ENCODE measurements around the gene HECW1.

DNA sequence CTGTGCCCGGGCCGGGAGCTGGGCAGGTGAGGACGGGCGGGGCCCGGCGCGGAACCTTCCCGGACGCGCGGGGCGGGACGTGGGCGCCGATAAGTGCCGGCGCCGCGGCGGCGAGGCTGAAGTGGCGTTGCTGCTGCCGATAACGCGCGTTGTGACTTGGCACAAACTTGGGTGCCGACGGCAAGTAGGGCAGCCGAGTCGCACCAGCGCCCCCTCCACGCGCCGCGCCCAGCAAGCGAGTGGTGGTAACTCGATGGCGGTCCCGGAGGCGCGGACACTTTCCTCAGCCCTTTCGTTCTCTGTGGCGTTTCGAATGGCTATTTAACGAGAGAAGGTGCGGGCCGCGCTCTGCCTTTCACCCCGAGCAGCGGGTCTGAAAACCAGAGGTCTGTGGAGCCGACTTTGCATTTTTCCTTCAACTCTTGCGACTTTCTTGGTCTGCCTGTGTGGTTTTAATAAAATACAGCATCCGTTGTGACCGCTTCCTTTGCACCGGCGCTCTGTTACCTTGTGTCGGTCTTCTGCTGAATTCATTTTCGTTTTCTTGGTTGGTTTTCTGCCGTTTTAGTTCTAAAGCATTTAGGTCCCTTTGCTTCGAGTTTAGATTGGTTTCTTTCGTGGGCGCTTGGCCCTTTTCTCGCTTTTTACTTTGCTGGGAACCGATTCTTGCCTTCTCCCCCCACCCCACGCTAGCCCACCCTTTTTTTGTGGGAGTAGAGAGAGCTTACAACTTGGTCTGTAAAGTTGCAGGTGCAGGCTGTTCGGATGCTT is 471.2 kb downstream of the HECW1 start:
- TF ChIP-seq POLR2AphosphoS5 (IDR thresholded peaks at IDR 0.05; ENCODE audit: low read depth, low read length) (no peak), SIN3A (IDR thresholded peaks at IDR 0.05; ENCODE audit: borderline replicate concordance, insufficient read depth, low read length) (no peak)
- TF ChIP-seq, protein P1, sequence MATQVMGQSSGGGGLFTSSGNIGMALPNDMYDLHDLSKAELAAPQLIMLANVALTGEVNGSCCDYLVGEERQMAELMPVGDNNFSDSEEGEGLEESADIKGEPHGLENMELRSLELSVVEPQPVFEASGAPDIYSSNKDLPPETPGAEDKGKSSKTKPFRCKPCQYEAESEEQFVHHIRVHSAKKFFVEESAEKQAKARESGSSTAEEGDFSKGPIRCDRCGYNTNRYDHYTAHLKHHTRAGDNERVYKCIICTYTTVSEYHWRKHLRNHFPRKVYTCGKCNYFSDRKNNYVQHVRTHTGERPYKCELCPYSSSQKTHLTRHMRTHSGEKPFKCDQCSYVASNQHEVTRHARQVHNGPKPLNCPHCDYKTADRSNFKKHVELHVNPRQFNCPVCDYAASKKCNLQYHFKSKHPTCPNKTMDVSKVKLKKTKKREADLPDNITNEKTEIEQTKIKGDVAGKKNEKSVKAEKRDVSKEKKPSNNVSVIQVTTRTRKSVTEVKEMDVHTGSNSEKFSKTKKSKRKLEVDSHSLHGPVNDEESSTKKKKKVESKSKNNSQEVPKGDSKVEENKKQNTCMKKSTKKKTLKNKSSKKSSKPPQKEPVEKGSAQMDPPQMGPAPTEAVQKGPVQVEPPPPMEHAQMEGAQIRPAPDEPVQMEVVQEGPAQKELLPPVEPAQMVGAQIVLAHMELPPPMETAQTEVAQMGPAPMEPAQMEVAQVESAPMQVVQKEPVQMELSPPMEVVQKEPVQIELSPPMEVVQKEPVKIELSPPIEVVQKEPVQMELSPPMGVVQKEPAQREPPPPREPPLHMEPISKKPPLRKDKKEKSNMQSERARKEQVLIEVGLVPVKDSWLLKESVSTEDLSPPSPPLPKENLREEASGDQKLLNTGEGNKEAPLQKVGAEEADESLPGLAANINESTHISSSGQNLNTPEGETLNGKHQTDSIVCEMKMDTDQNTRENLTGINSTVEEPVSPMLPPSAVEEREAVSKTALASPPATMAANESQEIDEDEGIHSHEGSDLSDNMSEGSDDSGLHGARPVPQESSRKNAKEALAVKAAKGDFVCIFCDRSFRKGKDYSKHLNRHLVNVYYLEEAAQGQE (IDR thresholded peaks at IDR 0.05; ENCODE audit: insufficient read depth in 1 of 2, low read depth in 2 of 2, low read length in 2 of 2) = no peak
